Activated CD4-positive, alpha-beta T cell treated with anti-CD3 and anti-CD28 coated beads, Interleukin-2, amount 10 ng/mL, durations not matched to agents 7 days and 5 days (primary cell): Measurements from ENCODE around the gene WNT6. TPM values are rescaled to one million over a fixed set of nuclear protein-coding genes. Genes with fewer than 3 reads are reported as not detected.

Experiments
- CTCF ChIA-PET: fragments of 350-600 bp; sonication (Branson Sonifier 250); formaldehyde crosslinking; loops from one replicate; lab custom pipeline; 2021; ENCODE audit warnings: antibody characterized with exemption; lab: Charles Lee
- POLR2A ChIA-PET: fragments of 350-600 bp; sonication (Branson Sonifier 250); formaldehyde crosslinking; loops from one replicate; lab custom pipeline; 2021; ENCODE audit warnings: antibody characterized with exemption; lab: Charles Lee
- DNase-seq: peaks from one replicate; pipeline ENCODE4 v3.0.0-alpha.2; 2020
- H3K27ac Mint-ChIP-seq: one replicate; pipeline ENCODE4 v1.8.0; 2021; ENCODE audit warnings: mild to moderate bottlenecking, moderate library complexity, mixed read lengths
- H3K27me3 Mint-ChIP-seq: one replicate; pipeline ENCODE4 v1.8.0; 2021; ENCODE audit warnings: mixed read lengths
- H3K36me3 Mint-ChIP-seq: one replicate; pipeline ENCODE4 v1.8.0; 2021; ENCODE audit warnings: low read depth, mixed read lengths
- H3K4me1 Mint-ChIP-seq: one replicate; pipeline ENCODE4 v1.8.0; 2021; ENCODE audit warnings: mixed read lengths
- H3K4me3 Mint-ChIP-seq: one replicate; pipeline ENCODE4 v1.8.0; 2021; ENCODE audit warnings: mild to moderate bottlenecking, moderate library complexity, mixed read lengths
- H3K9me3 Mint-ChIP-seq: one replicate; pipeline ENCODE4 v1.8.0; 2021; ENCODE audit warnings: mixed read lengths
- total RNA-seq, 2 experiments: library from RNA; stranded (reverse); gene quantifications; one replicate each; pipeline ENCODE4 v1.2.3, GENCODE V29; 2021

WNT6 gene
- total RNA-seq, 2 experiments from 2014 or later = not detected

DNA sequence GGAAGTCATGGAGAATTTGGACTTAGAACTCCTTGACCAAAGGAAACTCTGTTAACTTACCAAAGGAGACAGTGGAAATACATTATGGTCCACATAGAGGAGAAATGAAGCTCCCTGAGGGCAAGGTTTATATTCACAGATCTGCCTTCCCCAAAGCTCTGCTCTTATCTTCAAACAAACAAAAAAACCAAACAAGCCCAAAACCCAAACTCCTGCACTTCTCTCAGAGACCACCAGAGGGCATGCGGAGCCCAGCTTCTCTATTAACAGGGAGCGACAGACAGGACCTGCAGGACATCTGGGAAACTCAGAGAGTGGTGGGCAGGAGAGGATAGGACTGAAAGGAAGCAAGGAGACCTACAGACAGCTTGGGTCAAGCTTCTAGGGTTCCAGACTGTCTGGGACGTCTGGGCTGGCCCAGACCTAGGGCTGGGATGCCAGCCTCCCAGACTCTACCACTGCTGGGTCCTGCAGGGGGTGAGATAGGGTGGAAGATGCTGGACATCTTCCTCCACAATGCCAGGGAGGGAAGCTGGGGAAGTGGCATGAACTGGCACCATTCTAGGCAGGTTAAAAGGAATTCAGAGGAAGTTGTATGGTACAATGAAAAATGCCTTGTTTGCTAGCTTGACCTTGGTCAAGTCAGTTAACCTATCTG, 17.1 kb downstream of the WNT6 start:
- no peak overlapping the region for H3K27ac Mint-ChIP-seq
- DNase-seq = peak; percentile 67
- no peaks in the 10 kb centered on the region for H3K36me3 Mint-ChIP-seq
- no peak overlapping the region for H3K4me3 Mint-ChIP-seq
- ChIA-PET CTCF (interaction anchor here (0.6 to 27.4 kb wide), 14 partner anchors 9 to 646 kb away, joined by 3 to 669 read pairs (median 4); no protein-coding TSS in a partner anchor), POLR2A (no interaction called here)
- no peaks in the 10 kb centered on the region for H3K9me3 Mint-ChIP-seq
- peaks cover 23% of the 10 kb centered on the region for H3K4me1 Mint-ChIP-seq
- peaks cover 72% of the 10 kb centered on the region for H3K27me3 Mint-ChIP-seq

DNA sequence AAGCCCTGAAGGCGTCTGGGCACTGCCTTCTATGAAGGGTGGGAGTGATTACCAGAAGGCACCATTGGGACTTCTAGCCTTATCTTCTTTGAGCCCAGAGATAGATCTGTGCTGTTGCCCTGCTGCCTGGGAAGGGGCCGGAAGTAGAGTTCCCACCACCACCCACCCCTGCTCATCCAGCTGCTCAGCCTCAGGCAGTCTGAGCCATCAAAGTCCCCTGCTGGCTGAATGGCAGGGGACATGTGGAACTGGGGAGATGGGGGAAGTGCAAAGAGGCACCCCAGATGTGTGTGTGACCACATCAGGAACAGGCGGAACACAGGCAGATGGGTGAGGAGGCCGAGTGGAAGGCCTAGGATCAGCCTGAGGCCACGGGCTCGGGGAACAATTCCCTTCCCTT, 17.7 kb downstream of the WNT6 start:
- ChIA-PET CTCF (interaction anchor here (0.6 to 27.4 kb wide), 7 partner anchors 9 to 81 kb away, joined by 3 to 669 read pairs (median 6); no protein-coding TSS in a partner anchor), POLR2A (no interaction called here)
- H3K27me3 Mint-ChIP-seq = peaks cover 71% of the 10 kb centered on the region

DNA sequence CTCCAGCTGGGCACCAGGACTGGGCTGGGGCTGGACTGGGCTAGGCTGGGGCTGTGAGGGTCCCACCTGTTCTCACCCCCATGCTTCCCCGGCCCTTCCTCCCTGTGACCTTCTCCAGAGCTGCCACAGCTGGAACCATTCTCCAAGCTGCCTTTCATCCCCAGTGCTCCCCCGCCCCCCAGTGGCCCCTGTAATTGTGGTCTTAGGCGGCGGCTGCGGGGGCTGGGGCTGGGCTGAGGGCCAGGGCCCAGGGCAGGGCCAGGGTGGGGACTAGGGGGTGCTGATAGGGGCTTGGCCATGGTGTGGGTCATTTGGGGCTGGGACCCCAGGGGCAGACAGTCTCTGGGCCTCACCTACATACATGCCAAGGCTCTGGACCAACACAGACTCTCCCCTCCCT, 18.3 kb downstream of the WNT6 start:
- no peak overlapping the region for H3K4me3 Mint-ChIP-seq
- DNase-seq = no peak
- no peaks in the 10 kb centered on the region for H3K36me3 Mint-ChIP-seq
- POLR2A ChIA-PET = no interaction called here
- H3K27me3 Mint-ChIP-seq = peaks cover 71% of the 10 kb centered on the region
- CTCF ChIA-PET = interaction anchor here (2.2 to 27.4 kb wide), 3 partner anchors 14 to 72 kb away, joined by 5 to 669 read pairs (median 11); no protein-coding TSS in a partner anchor
- no peaks in the 10 kb centered on the region for H3K9me3 Mint-ChIP-seq
- H3K27ac Mint-ChIP-seq = no peak overlapping the region
- H3K4me1 Mint-ChIP-seq = peaks cover 18% of the 10 kb centered on the region

More for the DNA sequence above, 17.7 kb downstream of the WNT6 start:
- no peaks in the 10 kb centered on the region for H3K9me3 Mint-ChIP-seq
- H3K36me3 Mint-ChIP-seq = no peaks in the 10 kb centered on the region
- H3K4me3 Mint-ChIP-seq = no peak overlapping the region
- no peak for DNase-seq
- no peak overlapping the region for H3K27ac Mint-ChIP-seq
- H3K4me1 Mint-ChIP-seq = peaks cover 18% of the 10 kb centered on the region

DNA sequence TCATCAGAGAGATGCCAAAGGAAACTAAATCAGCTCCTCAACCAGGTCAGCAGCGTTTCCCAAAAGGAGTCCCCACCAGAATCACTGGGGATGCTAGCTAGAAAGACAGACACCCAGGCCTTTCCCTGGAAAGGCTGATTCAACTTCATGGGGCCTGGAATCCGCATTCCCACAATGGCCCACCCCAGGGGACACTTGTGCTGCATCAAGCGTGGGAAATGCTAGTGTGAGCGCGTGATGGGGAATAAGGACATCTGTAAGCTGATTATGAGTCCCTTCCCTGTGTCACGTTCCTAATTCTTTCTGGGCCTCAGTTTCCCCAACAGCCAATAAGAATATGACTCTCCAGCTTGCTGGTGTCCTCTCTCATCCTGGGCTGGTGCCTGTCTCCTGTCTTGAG, 18.9 kb downstream of the WNT6 start:
- CTCF ChIA-PET = interaction anchor here (1.5 to 27.4 kb wide), 2 partner anchors 21 to 118 kb away, joined by 3 to 669 read pairs; no protein-coding TSS in a partner anchor
- POLR2A ChIA-PET = no interaction called here
- H3K27me3 Mint-ChIP-seq = peaks cover 71% of the 10 kb centered on the region
- H3K36me3 Mint-ChIP-seq = no peaks in the 10 kb centered on the region
- no peaks in the 10 kb centered on the region for H3K9me3 Mint-ChIP-seq
- H3K4me3 Mint-ChIP-seq = no peak overlapping the region
- H3K27ac Mint-ChIP-seq = no peak overlapping the region
- no peak for DNase-seq
- H3K4me1 Mint-ChIP-seq = peaks cover 16% of the 10 kb centered on the region

DNA sequence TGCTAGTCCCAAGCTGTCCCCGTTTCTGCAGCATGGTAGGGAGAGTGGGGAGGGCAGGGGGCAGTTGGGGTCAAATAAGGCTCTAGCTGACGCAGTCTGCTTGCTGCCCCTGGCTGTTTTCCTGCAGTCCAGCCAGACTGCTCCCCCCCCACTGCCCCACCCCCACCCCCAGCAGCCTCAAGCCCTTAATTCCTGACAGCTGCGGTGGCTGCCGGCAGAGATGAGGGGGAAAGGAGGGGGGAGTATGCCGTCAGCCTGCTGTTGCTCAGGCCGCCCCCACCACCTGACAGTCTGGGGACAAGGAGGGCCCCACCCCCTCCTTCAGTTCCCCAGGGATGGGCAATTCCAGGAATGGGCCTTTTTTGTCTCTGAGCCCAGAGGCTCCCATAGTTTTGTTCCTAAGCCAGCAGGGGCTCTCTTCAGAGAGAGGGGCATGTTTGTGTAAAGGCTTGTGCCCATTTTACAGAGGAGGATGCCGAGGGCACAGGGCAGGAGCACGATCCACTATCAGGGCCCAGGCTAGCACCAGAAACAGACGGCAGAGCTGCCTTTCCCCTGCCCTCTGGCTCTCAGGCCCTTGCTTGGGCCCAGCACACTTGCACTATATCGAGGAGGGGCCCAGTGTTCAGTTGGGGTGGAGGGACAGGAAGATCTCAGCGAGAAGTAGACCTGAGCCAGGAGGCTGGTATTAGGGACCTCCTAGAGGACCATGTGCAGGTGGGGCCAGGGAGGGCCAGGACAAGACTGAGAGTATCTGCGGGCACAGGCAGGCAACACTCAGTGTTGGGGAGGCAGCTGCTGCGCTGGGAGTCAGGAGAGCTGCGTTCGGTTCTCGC, 19.5 kb downstream of the WNT6 start:
- POLR2A ChIA-PET = no interaction called here
- no peak for DNase-seq
- Mint-ChIP-seq H3K27me3 (peaks cover 73% of the 10 kb centered on the region), H3K27ac (no peak overlapping the region), H3K9me3 (no peaks in the 10 kb centered on the region), H3K4me3 (peak overlapping the region; percentile 14), H3K4me1 (peaks cover 16% of the 10 kb centered on the region), H3K36me3 (no peaks in the 10 kb centered on the region)
- CTCF ChIA-PET = interaction anchor here (1.5 to 27.4 kb wide), 2 partner anchors 20 to 117 kb away, joined by 3 to 669 read pairs; no protein-coding TSS in a partner anchor

DNA sequence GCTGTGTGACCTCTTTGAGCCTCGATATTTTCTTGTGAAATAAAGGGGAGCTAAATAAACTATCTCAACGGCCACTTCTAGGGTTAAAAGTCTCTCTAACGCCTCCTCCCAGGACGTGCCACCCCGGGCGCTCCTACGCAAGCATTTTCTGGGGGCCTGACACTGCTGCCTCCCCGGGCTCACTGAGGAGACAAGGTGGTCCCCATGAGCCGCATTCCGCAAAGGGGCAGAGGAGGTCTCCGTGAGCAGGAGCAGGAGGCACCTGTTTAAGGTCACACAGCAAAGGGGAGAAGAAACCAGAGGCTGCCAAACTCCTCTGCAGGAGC, 20.1 kb downstream of the WNT6 start:
- no peaks in the 10 kb centered on the region for H3K36me3 Mint-ChIP-seq
- H3K27ac Mint-ChIP-seq = no peak overlapping the region
- peaks cover 16% of the 10 kb centered on the region for H3K4me1 Mint-ChIP-seq
- peak overlapping the region; percentile 14 for H3K4me3 Mint-ChIP-seq
- no peak for DNase-seq
- CTCF ChIA-PET = interaction anchor here (0.5 to 27.4 kb wide), 3 partner anchors 20 to 485 kb away, joined by 3 to 669 read pairs (median 3); no protein-coding TSS in a partner anchor
- H3K9me3 Mint-ChIP-seq = no peaks in the 10 kb centered on the region
- POLR2A ChIA-PET = no interaction called here
- H3K27me3 Mint-ChIP-seq = peaks cover 73% of the 10 kb centered on the region

DNA sequence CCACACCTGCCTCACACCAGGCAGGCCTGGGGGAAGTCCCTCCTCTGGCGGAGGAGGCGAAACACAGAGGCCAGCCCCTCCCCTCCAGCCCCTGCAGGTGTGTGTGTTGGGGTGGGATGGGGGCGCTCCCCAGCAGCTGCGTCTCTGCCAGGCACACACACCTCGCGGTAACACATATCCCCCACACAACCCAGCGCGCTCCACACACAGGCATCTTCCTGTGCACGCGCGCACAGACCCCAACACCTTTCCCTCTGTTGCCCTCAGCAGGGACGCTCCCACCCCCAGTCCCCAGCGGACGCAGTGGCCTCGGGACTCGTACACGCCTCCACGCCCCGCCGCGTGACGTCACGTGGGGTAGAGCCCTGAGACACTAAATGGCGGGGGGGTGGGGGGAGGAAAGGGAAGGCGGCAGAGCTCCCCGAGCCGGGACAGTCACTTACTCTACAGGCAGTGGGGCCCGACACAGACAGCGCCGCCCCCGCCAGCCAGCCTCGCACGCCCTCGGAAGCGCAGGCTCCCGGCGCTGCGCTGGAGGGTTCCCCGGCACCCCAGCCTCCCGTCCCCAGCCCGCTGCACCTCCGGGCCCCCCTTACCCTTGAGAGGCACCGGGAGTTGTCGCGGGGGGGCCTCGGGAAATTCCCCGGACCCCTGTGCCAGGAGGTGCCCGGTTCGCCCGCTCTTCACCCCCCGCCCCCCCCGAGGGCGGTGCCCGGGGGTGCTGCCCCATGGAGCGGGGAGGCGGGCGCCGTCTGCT, 20.7 kb downstream of the WNT6 start, which contains the start of gene WNT10A:
Gene WNT10A, plus strand, starts transcription at position 751 of the 757 bp plus-strand sequence. CDS start 144 bp downstream, outside the sequence.
- CTCF ChIA-PET = interaction anchor here (0.5 to 27.4 kb wide), 6 partner anchors 11 to 485 kb away, joined by 3 to 669 read pairs (median 3); partner anchors contain the start of gene TTLL4
- POLR2A ChIA-PET = no interaction called here
- peaks cover 16% of the 10 kb centered on the region for H3K4me1 Mint-ChIP-seq
- H3K4me3 Mint-ChIP-seq = peak within 1 kb of the TSS; percentile 57
- H3K27me3 Mint-ChIP-seq = peaks cover 74% of the 10 kb centered on the region
- H3K36me3 Mint-ChIP-seq = no peaks in the 10 kb centered on the region
- H3K9me3 Mint-ChIP-seq = no peaks in the 10 kb centered on the region
- peak; percentile 37 for DNase-seq
- H3K27ac Mint-ChIP-seq = no peak within 1 kb of the TSS

DNA sequence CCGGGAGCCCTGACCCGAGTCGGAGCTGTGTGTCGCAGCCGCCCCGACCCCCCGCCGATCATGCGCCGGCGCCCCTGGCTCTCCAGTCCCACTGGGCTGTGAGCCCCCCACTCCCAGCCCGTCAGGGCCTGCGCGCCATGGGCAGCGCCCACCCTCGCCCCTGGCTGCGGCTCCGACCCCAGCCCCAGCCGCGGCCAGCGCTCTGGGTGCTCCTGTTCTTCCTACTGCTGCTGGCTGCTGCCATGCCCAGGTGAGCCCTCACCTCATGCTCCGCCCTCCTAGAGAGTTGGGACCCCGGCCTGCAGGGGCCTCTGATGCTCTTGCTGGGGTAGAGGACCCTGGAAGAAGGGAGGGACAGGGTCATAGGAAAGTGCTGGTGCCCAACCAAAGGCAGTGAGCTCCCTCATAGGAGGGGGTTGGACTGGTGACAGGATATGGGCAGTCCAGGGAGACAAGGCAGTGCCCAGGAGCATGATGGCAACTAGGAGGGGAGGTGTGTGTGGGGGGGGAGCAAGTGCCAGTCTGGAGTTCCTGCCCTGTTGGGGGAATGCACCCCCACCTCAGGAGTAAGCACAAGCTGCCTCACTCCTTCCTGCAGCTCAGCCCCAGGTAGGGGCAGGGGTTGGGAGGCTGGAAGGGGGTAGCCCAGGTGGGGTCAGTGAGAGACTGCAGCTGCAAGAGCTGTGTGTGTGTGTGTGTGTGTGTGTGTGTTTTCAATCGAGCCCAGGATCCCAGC, 21.4 kb downstream of the WNT6 start:
- ChIA-PET CTCF (interaction anchor here (0.6 to 27.4 kb wide), 6 partner anchors 12 to 171 kb away, joined by 3 to 669 read pairs (median 3); partner anchors contain the start of gene TTLL4), POLR2A (no interaction called here)
- peaks cover 74% of the 10 kb centered on the region for H3K27me3 Mint-ChIP-seq
- no peak for DNase-seq
- no peaks in the 10 kb centered on the region for H3K36me3 Mint-ChIP-seq
- H3K4me1 Mint-ChIP-seq = peaks cover 16% of the 10 kb centered on the region
- H3K4me3 Mint-ChIP-seq = no peak overlapping the region
- no peak overlapping the region for H3K27ac Mint-ChIP-seq
- H3K9me3 Mint-ChIP-seq = no peaks in the 10 kb centered on the region

DNA sequence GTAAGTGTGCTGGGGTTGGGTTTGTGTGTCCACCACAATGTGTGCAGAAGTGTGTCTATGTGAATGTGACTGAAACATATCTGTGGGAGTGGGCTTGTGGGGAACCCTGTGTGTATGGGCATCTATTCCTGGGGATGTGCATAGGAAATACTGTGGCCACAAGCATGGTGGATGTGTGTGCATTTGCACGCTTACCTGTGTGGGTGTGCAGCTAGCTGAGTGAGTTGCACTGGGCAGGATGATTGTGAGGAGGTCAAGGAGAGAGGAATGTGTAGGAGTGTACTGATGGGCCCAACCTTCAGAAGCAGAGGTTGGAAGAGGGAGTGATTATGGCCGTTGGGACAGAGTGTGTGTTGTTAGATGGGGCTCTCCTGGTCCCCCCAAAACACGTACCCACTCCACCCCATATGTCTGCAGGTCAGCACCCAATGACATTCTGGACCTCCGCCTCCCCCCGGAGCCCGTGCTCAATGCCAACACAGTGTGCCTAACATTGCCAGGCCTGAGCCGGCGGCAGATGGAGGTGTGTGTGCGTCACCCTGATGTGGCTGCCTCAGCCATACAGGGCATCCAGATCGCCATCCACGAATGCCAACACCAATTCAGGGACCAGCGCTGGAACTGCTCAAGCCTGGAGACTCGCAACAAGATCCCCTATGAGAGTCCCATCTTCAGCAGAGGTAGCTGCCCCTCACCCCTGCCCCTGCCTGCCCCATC, 22.3 kb downstream of the WNT6 start:
- Mint-ChIP-seq H3K4me3 (no peak overlapping the region), H3K36me3 (no peaks in the 10 kb centered on the region), H3K4me1 (peaks cover 16% of the 10 kb centered on the region), H3K9me3 (no peaks in the 10 kb centered on the region), H3K27ac (no peak overlapping the region), H3K27me3 (peaks cover 69% of the 10 kb centered on the region)
- POLR2A ChIA-PET = no interaction called here
- no peak for DNase-seq
- CTCF ChIA-PET = interaction anchor here (0.6 to 27.4 kb wide), 5 partner anchors 13 to 171 kb away, joined by 3 to 669 read pairs (median 3); partner anchors contain the start of gene TTLL4

DNA sequence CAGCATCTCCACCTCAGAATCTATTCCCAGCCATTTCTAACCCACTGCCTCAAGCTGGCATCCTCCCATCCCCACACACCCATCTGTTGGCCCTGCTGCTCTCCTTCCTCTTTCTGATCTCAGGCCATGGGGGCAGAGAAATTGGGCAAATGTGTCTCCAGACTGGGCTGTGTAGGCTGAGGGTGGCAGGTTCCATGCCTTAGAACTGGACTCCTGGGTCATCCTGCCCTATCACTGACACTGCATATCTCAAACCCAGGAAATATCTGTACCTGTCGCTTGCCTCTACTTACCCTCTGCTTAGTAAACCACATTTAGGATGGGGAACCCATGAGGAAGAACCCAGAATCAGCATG, 22.8 kb downstream of the WNT6 start:
- H3K27ac Mint-ChIP-seq = no peak overlapping the region

DNA sequence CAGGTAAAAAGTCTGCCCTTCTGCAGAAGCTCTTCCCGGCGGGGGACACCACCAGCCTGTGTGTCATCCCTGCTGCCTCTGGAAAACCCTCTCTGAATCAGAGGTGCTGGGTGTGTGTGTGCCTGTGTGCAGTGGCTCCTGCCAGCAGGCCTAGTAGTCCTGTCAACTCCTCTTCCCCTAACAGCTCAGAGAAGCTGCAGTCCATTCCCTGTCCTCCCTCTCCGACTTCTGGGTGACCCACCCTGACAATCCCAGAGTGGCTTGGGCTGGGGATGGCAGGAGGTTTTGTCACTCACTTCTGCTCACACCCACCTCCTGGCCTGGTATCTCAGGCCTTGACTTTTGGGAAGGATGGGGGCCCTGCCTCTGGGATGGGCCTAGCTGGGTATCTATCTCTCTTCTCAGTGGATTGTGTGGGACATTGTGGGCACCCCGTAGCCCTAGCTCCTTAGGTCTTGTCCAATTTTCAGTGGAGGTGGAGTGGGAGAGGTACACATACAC, 23.3 kb downstream of the WNT6 start:
- peaks cover 76% of the 10 kb centered on the region for H3K27me3 Mint-ChIP-seq
- no peak overlapping the region for H3K27ac Mint-ChIP-seq
- H3K4me1 Mint-ChIP-seq = peaks cover 16% of the 10 kb centered on the region
- ChIA-PET CTCF (interaction anchor here (0.8 to 27.4 kb wide), 2 partner anchors 14 to 17 kb away, joined by 3 to 669 read pairs; no protein-coding TSS in a partner anchor), POLR2A (no interaction called here)
- DNase-seq = no peak
- no peaks in the 10 kb centered on the region for H3K9me3 Mint-ChIP-seq
- no peaks in the 10 kb centered on the region for H3K36me3 Mint-ChIP-seq
- no peak overlapping the region for H3K4me3 Mint-ChIP-seq

More for the DNA sequence above, 22.8 kb downstream of the WNT6 start:
- DNase-seq = no peak
- H3K36me3 Mint-ChIP-seq = no peaks in the 10 kb centered on the region
- peaks cover 72% of the 10 kb centered on the region for H3K27me3 Mint-ChIP-seq
- ChIA-PET CTCF (interaction anchor here (0.8 to 27.4 kb wide), 2 partner anchors 13 to 17 kb away, joined by 3 to 669 read pairs; no protein-coding TSS in a partner anchor), POLR2A (no interaction called here)
- H3K4me1 Mint-ChIP-seq = peaks cover 16% of the 10 kb centered on the region
- H3K9me3 Mint-ChIP-seq = no peaks in the 10 kb centered on the region
- no peak overlapping the region for H3K4me3 Mint-ChIP-seq
